Upper lobe of left lung (tissue), 6 donors: ENCODE results near the gene SECTM1. TPM values are rescaled to one million over a fixed set of nuclear protein-coding genes. Genes with fewer than 3 reads are reported as not detected.

Source experiments
- ATAC-seq, 2 donors: fragments of 200-7000 bp; cut with Tn5 transposase; one replicate each; pipeline ENCODE4 v1.9.1; 2022; ENCODE audit warnings: mild to moderate bottlenecking in 2 of 2, moderate library complexity in 2 of 2; ENCODE audit not compliant: low FRiP score in 2 of 2
- DNase-seq, 2 donors: peaks; one replicate each; pipeline ENCODE4 v3.0.0-alpha.2; 2019 to 2020
- H3K27ac ChIP-seq, 4 donors: fragments of 200-600 bp; sonication (generic); one replicate each; pipeline ENCODE4 v1.5.1; 2016 to 2019
- H3K27me3 ChIP-seq, 4 donors: fragments of 200-600 bp; sonication (generic); one replicate each; pipeline ENCODE4 v1.5.1; 2017 to 2019
- H3K36me3 ChIP-seq, 4 donors: fragments of 200-600 bp; sonication (generic); one replicate each; pipeline ENCODE4 v1.5.1; 2016 to 2019
- H3K4me1 ChIP-seq, 4 donors: fragments of 200-600 bp; sonication (generic); one replicate each; pipeline ENCODE4 v1.5.1; 2018 to 2019
- H3K4me3 ChIP-seq, 4 donors: fragments of 200-600 bp; sonication (generic); one replicate each; pipeline ENCODE4 v1.5.1; 2017 to 2019; ENCODE audit warnings: mild to moderate bottlenecking in 2 of 4, moderate library complexity in 1 of 4
- H3K9me3 ChIP-seq, 4 donors: fragments of 200-600 bp; sonication (generic); one replicate each; pipeline ENCODE4 v1.5.1; 2018 to 2019
- EP300 ChIP-seq, 4 donors: sonication (generic); formaldehyde crosslinking; IDR thresholded peaks; one replicate each; pipeline ENCODE4 v1.5.1; 2017; ENCODE audit warnings: antibody characterized with exemption in 4 of 4, control low read depth in 2 of 4
- POLR2A ChIP-seq, 4 donors: fragments of 450-650 bp; IDR thresholded peaks; one replicate each; pipeline ENCODE4 v1.5.1; 2016 to 2017; ENCODE audit warnings: antibody characterized with exemption in 4 of 4, mild to moderate bottlenecking in 2 of 4
- POLR2AphosphoS5 ChIP-seq, 2 donors: sonication (generic); formaldehyde crosslinking; IDR thresholded peaks; one replicate each; pipeline ENCODE4 v1.5.1; 2017; ENCODE audit warnings: antibody characterized with exemption in 2 of 2
- WGBS, 2 donors: methylation state at CpG; one replicate each; pipeline ENCODE4 v1.1.5; 2017 to 2018; 5-methylcytosine and 5-hydroxymethylcytosine counted together
- total RNA-seq, 6 donors: library from RNA; depleted of rRNA in 4 of 6; stranded (reverse); fragments of >200 nt in 4 of 6; gene quantifications; one replicate each; pipeline versions ENCODE4 v1.1.0 to v1.2.1, GENCODE V29; 2016 to 2021
- TF ChIP-seq, protein P1 (sequence below), 6 experiments: fragments of 450-650 bp in 4 of 6; fragments of 200-600 bp in 2 of 6; sonication (generic) in 2 of 6; IDR thresholded peaks; one replicate each; pipeline ENCODE4 v1.5.1; 2016 to 2019; ENCODE audit warnings: antibody characterized with exemption in 6 of 6
- donor health status: DM: no; HTN: no; CAD: no; lungs with moderate emphysema.
- donor health status: DM: no; HTN: yes; CAD: no; lungs with severe emphysema.

The SECTM1 gene
- total RNA-seq, 6 donors from 2014 or later: 17.8 to 50.4 (median 36.2) TPM

DNA sequence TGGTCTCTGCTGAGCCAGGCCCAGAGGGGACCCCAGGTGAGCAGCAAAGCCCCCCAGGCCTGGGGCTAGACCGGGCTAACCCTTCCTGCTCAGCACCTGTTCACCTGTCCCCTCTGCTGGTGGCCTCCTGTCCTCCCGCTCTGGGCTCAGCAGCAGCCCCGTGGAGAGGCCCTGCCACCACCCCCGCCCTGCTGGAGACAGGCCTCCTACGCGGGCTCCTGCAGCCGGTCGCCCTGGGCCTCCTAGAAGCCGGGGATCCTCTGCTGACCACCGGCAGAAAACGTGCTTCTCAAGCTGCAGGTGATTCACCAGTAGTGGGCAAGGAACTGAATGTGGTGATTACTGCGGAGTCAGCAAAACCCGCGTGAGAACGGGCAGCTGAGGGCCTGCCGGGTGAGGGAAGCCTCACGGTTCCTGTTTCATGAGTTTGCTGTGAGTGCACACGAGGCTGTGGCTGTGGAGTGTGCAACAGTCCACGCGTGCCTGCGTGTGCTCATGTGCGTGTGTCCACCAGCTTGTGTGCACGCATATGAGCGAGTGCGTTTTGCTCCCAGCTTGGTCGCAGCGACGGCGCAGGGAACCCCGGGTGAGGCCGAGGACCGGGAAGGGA lies 792 bp downstream of the SECTM1 start:
- DNase-seq (peak; percentile 77 to 83), ATAC-seq (peak; percentile 6 to 68)
- WGBS, 2 donors: 5 to 21% methylated on average over 15 to 25 of the region's 32 CpGs
- H3K27ac ChIP-seq: peak overlapping the region; percentile 78 to 88 (median 83)
- no peaks in the 10 kb centered on the region for H3K36me3 ChIP-seq
- H3K4me3 ChIP-seq: peak overlapping the region; percentile 44 to 78 (median 70)
- H3K9me3 ChIP-seq: no peaks in the 10 kb centered on the region
- H3K4me1 ChIP-seq: peaks cover 34 to 51% (median 42%) of the 10 kb centered on the region in 4 donors
- TF ChIP-seq, protein P1, sequence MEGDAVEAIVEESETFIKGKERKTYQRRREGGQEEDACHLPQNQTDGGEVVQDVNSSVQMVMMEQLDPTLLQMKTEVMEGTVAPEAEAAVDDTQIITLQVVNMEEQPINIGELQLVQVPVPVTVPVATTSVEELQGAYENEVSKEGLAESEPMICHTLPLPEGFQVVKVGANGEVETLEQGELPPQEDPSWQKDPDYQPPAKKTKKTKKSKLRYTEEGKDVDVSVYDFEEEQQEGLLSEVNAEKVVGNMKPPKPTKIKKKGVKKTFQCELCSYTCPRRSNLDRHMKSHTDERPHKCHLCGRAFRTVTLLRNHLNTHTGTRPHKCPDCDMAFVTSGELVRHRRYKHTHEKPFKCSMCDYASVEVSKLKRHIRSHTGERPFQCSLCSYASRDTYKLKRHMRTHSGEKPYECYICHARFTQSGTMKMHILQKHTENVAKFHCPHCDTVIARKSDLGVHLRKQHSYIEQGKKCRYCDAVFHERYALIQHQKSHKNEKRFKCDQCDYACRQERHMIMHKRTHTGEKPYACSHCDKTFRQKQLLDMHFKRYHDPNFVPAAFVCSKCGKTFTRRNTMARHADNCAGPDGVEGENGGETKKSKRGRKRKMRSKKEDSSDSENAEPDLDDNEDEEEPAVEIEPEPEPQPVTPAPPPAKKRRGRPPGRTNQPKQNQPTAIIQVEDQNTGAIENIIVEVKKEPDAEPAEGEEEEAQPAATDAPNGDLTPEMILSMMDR (IDR thresholded peaks at IDR 0.05): peak in 1 of 6 experiments; percentile 16
- TF ChIP-seq EP300 (IDR thresholded peaks at IDR 0.05) (peak in 1 of 4 donors; percentile 32), POLR2A (IDR thresholded peaks at IDR 0.05) (no peak), POLR2AphosphoS5 (IDR thresholded peaks at IDR 0.05) (peak in 1 of 2 donors; percentile 32)
- H3K27me3 ChIP-seq: no peaks in the 10 kb centered on the region

DNA sequence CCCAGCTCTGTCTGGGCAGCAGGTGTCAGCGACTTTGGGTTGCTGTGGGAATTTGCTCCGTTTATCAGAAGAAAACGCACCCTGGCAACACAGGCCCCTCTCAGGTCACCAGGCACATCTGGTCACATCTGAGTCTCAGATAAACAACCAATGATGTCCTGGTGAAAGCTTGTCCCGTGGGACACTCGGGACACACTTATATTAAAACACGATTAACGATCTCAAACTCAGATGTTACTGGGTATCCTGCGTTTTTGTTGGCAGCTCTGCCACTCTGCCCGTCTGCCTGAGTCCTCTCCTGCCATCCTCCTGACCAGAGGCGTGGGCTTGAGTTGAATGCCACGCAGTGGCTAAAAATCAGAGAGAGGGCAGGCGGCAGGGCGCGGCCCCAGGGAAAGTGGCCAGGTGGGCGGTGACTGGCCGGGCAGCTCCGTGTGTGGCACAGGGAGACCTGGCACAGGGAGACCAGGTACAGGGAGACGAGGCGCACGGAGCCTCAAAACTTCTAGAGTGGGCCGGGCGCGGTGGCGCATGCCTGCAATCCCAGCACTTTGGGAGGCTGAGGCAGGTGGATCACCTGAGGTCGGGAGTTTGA lies 2.1 kb downstream of the SECTM1 start:
- H3K4me1 ChIP-seq: peaks cover 34 to 51% (median 42%) of the 10 kb centered on the region in 4 donors
- ATAC-seq: no peak
- H3K36me3 ChIP-seq: no peaks in the 10 kb centered on the region
- no peak overlapping the region for H3K27ac ChIP-seq
- TF ChIP-seq, protein P1 (IDR thresholded peaks at IDR 0.05): no peak
- no peak for TF ChIP-seq POLR2A (IDR thresholded peaks at IDR 0.05)
- no peak for TF ChIP-seq POLR2AphosphoS5 (IDR thresholded peaks at IDR 0.05)
- no peak for TF ChIP-seq EP300 (IDR thresholded peaks at IDR 0.05)
- no peaks in the 10 kb centered on the region for H3K27me3 ChIP-seq
- H3K9me3 ChIP-seq: no peaks in the 10 kb centered on the region
- WGBS, 2 donors: 94 to 95% methylated on average over 18 to 25 of the region's 25 CpGs
- H3K4me3 ChIP-seq: no peak overlapping the region
- DNase-seq: peak in 1 of 2 donors; percentile 83

DNA sequence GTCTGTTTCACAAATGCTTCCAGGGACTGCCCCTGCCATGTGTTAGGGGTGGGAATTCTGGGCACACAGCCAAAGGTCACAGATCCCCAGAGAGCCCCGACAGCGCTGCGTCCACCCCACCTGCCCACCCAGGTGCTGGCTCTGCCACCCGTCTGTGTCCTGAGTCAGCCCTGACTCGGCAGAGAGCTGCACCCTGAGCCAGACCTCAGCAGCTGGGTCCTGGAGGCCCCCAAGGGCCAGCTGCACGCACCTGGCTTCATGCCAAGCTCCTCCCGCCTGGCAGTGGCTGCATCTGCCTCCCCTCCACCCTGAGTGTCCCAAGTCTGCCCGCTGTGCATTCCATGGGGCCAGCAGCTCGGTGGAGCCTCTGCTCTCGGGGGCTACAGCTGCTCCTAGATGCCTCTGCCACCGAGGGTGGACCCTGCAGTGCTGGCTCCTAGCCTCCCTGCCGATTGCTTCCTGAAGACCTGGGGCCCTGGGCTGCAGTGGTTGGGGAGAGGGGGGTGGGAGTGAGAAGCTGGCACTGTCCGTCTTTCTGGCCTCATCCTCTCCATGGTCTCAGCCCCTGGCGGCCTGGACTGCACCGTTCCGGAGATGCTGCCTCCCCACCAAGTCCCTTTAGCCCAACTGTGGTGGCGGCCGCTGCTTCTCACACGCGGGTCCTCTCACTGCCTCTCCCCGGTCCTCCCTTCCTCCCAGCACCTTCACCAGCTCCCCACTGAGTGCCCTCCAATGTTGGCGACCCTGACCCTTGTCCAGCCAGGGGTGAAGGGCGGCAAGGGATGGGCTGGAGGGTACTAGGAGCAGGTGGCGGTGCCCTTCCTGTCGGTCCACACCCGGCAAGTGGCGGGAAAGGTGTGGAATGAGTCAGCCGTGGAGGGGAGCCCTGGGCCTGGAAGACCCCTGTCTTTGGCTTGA lies 3.0 kb downstream of the SECTM1 start:
- H3K36me3 ChIP-seq: no peaks in the 10 kb centered on the region
- H3K9me3 ChIP-seq: no peaks in the 10 kb centered on the region
- H3K4me1 ChIP-seq: peaks cover 33 to 46% (median 40%) of the 10 kb centered on the region in 4 donors
- no peak overlapping the region for H3K4me3 ChIP-seq
- ATAC-seq (no peak), DNase-seq (peak in 1 of 2 donors; percentile 78)
- H3K27me3 ChIP-seq: no peaks in the 10 kb centered on the region
- WGBS, 2 donors: 55 to 69% methylated on average over 20 to 22 of the region's 28 CpGs
- TF ChIP-seq POLR2AphosphoS5 (IDR thresholded peaks at IDR 0.05) (no peak), EP300 (IDR thresholded peaks at IDR 0.05) (no peak), POLR2A (IDR thresholded peaks at IDR 0.05) (no peak)
- TF ChIP-seq, protein P1 (IDR thresholded peaks at IDR 0.05): no peak
- H3K27ac ChIP-seq: no peak overlapping the region

DNA sequence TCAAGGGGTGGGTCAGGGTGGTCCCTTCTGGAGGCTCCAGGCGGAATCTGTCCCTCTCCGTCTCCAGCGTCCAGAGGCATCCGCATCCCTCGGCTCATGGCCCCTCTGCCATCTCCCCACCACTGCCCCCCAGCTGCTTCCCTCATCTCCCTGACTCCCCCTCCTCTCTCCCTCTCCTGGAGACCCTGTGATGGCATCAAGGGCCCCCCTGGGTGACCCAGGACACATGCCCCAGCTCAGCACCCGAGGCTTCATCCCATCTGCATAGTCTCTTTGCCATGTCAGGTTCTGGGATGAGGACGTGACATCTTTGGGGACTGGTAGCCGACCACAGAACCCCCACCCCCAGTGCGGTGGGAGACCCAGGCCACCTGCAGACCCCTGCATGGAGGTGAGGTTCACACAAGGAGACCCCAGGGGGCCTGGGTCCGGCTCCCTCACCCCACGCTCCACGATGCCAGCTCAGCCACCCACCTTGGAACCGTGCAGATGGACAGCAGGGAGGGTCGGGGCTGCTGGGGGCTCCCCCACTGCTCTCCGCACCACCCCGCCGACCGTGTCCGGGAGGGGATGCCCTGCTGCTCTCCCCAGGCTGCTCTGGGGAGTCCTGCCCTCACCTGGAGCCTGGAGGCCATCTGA lies 3.8 kb downstream of the SECTM1 start:
- TF ChIP-seq POLR2AphosphoS5 (IDR thresholded peaks at IDR 0.05): no peak
- no peak for TF ChIP-seq POLR2A (IDR thresholded peaks at IDR 0.05)
- TF ChIP-seq, protein P1 (IDR thresholded peaks at IDR 0.05): no peak
- TF ChIP-seq EP300 (IDR thresholded peaks at IDR 0.05): no peak
- Histone ChIP-seq H3K27me3 (no peaks in the 10 kb centered on the region), H3K27ac (no peak overlapping the region), H3K4me3 (no peak overlapping the region), H3K36me3 (no peaks in the 10 kb centered on the region), H3K4me1 (peaks cover 27 to 39% (median 34%) of the 10 kb centered on the region in 4 donors), H3K9me3 (no peaks in the 10 kb centered on the region)
- DNase-seq (peak in 1 of 2 donors; percentile 66), ATAC-seq (no peak)
- 90 to 92% methylated on average over 6 to 9 of the region's 19 CpGs for WGBS, 2 donors
